ENCODE data around the gene SPECC1L.
"Not testable (repeated sequence)": the region's sequence is repeated elsewhere in the genome, so short reads cannot be mapped to it uniquely, and the experiment has no call there.

SPECC1L gene

GRCh38 chr22:24310969-24311368, 40.3 kb downstream of the SPECC1L start:
- Mint-ChIP-seq H3K4me1 (ENCODE audit: low read depth) (peaks cover 11% of the 10 kb centered on the region), H3K9me3 (peaks cover 4% of the 10 kb centered on the region), H3K4me3 (no peak overlapping the region), H3K27ac (no peak overlapping the region), H3K36me3 (ENCODE audit: low read depth) (peaks cover 45% of the 10 kb centered on the region), H3K27me3 (ENCODE audit: low read depth) (no peaks in the 10 kb centered on the region)
- no peak for DNase-seq (ENCODE audit: low spot score)

GRCh38 chr22:24315367-24315966, 44.8 kb downstream of the SPECC1L start:
- Mint-ChIP-seq H3K9me3 (no peaks in the 10 kb centered on the region), H3K4me1 (ENCODE audit: low read depth) (peaks cover 3% of the 10 kb centered on the region), H3K27ac (no peak overlapping the region), H3K4me3 (no peak overlapping the region), H3K36me3 (ENCODE audit: low read depth) (peaks cover 26% of the 10 kb centered on the region), H3K27me3 (ENCODE audit: low read depth) (no peaks in the 10 kb centered on the region)
- no peak for DNase-seq (ENCODE audit: low spot score)

GRCh38 chr22:24316264-24316663, 45.6 kb downstream of the SPECC1L start:
- H3K4me1 Mint-ChIP-seq (ENCODE audit: low read depth); DNase-seq (ENCODE audit: low spot score); H3K27ac Mint-ChIP-seq; H3K9me3 Mint-ChIP-seq; H3K27me3 Mint-ChIP-seq (ENCODE audit: low read depth); H3K4me3 Mint-ChIP-seq: not testable (repeated sequence)
- H3K36me3 Mint-ChIP-seq (ENCODE audit: low read depth): peaks cover 28% of the 10 kb centered on the region

GRCh38 chr22:24317511-24317910, 46.9 kb downstream of the SPECC1L start:
- H3K4me3 Mint-ChIP-seq; H3K9me3 Mint-ChIP-seq; H3K27me3 Mint-ChIP-seq (ENCODE audit: low read depth); H3K4me1 Mint-ChIP-seq (ENCODE audit: low read depth); DNase-seq (ENCODE audit: low spot score); H3K27ac Mint-ChIP-seq: not testable (repeated sequence)
- H3K36me3 Mint-ChIP-seq (ENCODE audit: low read depth): peaks cover 37% of the 10 kb centered on the region

GRCh38 chr22:24319451-24319850, 48.8 kb downstream of the SPECC1L start:
- H3K9me3 Mint-ChIP-seq: no peaks in the 10 kb centered on the region
- H3K27me3 Mint-ChIP-seq (ENCODE audit: low read depth): no peaks in the 10 kb centered on the region
- H3K27ac Mint-ChIP-seq: no peak overlapping the region
- no peak overlapping the region for H3K4me3 Mint-ChIP-seq
- peaks cover 35% of the 10 kb centered on the region for H3K36me3 Mint-ChIP-seq (ENCODE audit: low read depth)
- no peak for DNase-seq (ENCODE audit: low spot score)
- peaks cover 7% of the 10 kb centered on the region for H3K4me1 Mint-ChIP-seq (ENCODE audit: low read depth)

- peaks cover 27% of the 10 kb centered on the region for H3K36me3 Mint-ChIP-seq (ENCODE audit: low read depth)
- H3K4me1 Mint-ChIP-seq (ENCODE audit: low read depth): peaks cover 16% of the 10 kb centered on the region
- no peak for DNase-seq (ENCODE audit: low spot score)
- no peaks in the 10 kb centered on the region for H3K9me3 Mint-ChIP-seq
- no peak overlapping the region for H3K4me3 Mint-ChIP-seq
- H3K27ac Mint-ChIP-seq: no peak overlapping the region
- H3K27me3 Mint-ChIP-seq (ENCODE audit: low read depth): no peaks in the 10 kb centered on the region
Observed at GRCh38 chr22:24321999-24322398, 51.4 kb downstream of the SPECC1L start.

GRCh38 chr22:24322522-24322921, 51.9 kb downstream of the SPECC1L start:
- peaks cover 27% of the 10 kb centered on the region for H3K36me3 Mint-ChIP-seq (ENCODE audit: low read depth)
- DNase-seq (ENCODE audit: low spot score): no peak
- H3K4me3 Mint-ChIP-seq: no peak overlapping the region
- H3K4me1 Mint-ChIP-seq (ENCODE audit: low read depth): peaks cover 16% of the 10 kb centered on the region
- no peak overlapping the region for H3K27ac Mint-ChIP-seq
- H3K27me3 Mint-ChIP-seq (ENCODE audit: low read depth): no peaks in the 10 kb centered on the region
- H3K9me3 Mint-ChIP-seq: no peaks in the 10 kb centered on the region

GRCh38 chr22:24323233-24323632, 52.6 kb downstream of the SPECC1L start:
- Mint-ChIP-seq H3K4me3 (no peak overlapping the region), H3K27me3 (ENCODE audit: low read depth) (no peaks in the 10 kb centered on the region), H3K27ac (no peak overlapping the region), H3K4me1 (ENCODE audit: low read depth) (peaks cover 16% of the 10 kb centered on the region), H3K36me3 (ENCODE audit: low read depth) (peaks cover 31% of the 10 kb centered on the region), H3K9me3 (no peaks in the 10 kb centered on the region)
- DNase-seq (ENCODE audit: low spot score): no peak

GRCh38 chr22:24323695-24324094, 53.1 kb downstream of the SPECC1L start:
- Mint-ChIP-seq H3K4me1 (ENCODE audit: low read depth) (peaks cover 17% of the 10 kb centered on the region), H3K27ac (no peak overlapping the region), H3K36me3 (ENCODE audit: low read depth) (peaks cover 31% of the 10 kb centered on the region), H3K4me3 (no peak overlapping the region), H3K9me3 (no peaks in the 10 kb centered on the region), H3K27me3 (ENCODE audit: low read depth) (no peaks in the 10 kb centered on the region)
- no peak for DNase-seq (ENCODE audit: low spot score)

- H3K36me3 Mint-ChIP-seq (ENCODE audit: low read depth): peaks cover 29% of the 10 kb centered on the region
- H3K4me1 Mint-ChIP-seq (ENCODE audit: low read depth): peaks cover 19% of the 10 kb centered on the region
- H3K4me3 Mint-ChIP-seq: peak overlapping the region; percentile 33
- H3K27me3 Mint-ChIP-seq (ENCODE audit: low read depth): no peaks in the 10 kb centered on the region
- H3K27ac Mint-ChIP-seq: peak overlapping the region; percentile 62
- DNase-seq (ENCODE audit: low spot score): no peak
- no peaks in the 10 kb centered on the region for H3K9me3 Mint-ChIP-seq
Observed at GRCh38 chr22:24324137-24324536, 53.5 kb downstream of the SPECC1L start.

GRCh38 chr22:24325105-24325757, 54.6 kb downstream of the SPECC1L start:
- Mint-ChIP-seq H3K4me3 (peak overlapping the region; percentile 38), H3K27me3 (ENCODE audit: low read depth) (no peaks in the 10 kb centered on the region), H3K4me1 (ENCODE audit: low read depth) (peaks cover 26% of the 10 kb centered on the region), H3K36me3 (ENCODE audit: low read depth) (peaks cover 35% of the 10 kb centered on the region), H3K27ac (peak overlapping the region; percentile 33), H3K9me3 (no peaks in the 10 kb centered on the region)
- DNase-seq (ENCODE audit: low spot score): peak; percentile 17

GRCh38 chr22:24326266-24326665, 55.6 kb downstream of the SPECC1L start:
- H3K27ac Mint-ChIP-seq: no peak overlapping the region

GRCh38 chr22:24327832-24328231, 57.2 kb downstream of the SPECC1L start:
- DNase-seq (ENCODE audit: low spot score): no peak
- peaks cover 28% of the 10 kb centered on the region for H3K36me3 Mint-ChIP-seq (ENCODE audit: low read depth)

More at GRCh38 chr22:24326266-24326665, 55.6 kb downstream of the SPECC1L start:
- Mint-ChIP-seq H3K27me3 (ENCODE audit: low read depth) (no peaks in the 10 kb centered on the region), H3K4me3 (no peak overlapping the region), H3K36me3 (ENCODE audit: low read depth) (peaks cover 38% of the 10 kb centered on the region), H3K9me3 (no peaks in the 10 kb centered on the region), H3K4me1 (ENCODE audit: low read depth) (peaks cover 26% of the 10 kb centered on the region)
- no peak for DNase-seq (ENCODE audit: low spot score)

GRCh38 chr22:24329453-24329852, 58.8 kb downstream of the SPECC1L start:
- Mint-ChIP-seq H3K27ac (peak overlapping the region; percentile 36), H3K4me1 (ENCODE audit: low read depth) (peaks cover 22% of the 10 kb centered on the region), H3K36me3 (ENCODE audit: low read depth) (peaks cover 24% of the 10 kb centered on the region), H3K4me3 (no peak overlapping the region), H3K27me3 (ENCODE audit: low read depth) (no peaks in the 10 kb centered on the region), H3K9me3 (no peaks in the 10 kb centered on the region)
- no peak for DNase-seq (ENCODE audit: low spot score)

More at GRCh38 chr22:24327832-24328231, 57.2 kb downstream of the SPECC1L start:
- Mint-ChIP-seq H3K27ac (no peak overlapping the region), H3K4me1 (ENCODE audit: low read depth) (peaks cover 26% of the 10 kb centered on the region), H3K9me3 (no peaks in the 10 kb centered on the region), H3K27me3 (ENCODE audit: low read depth) (no peaks in the 10 kb centered on the region), H3K4me3 (no peak overlapping the region)

GRCh38 chr22:24330636-24331035, 60.0 kb downstream of the SPECC1L start:
- peaks cover 29% of the 10 kb centered on the region for H3K36me3 Mint-ChIP-seq (ENCODE audit: low read depth)
- no peak overlapping the region for H3K27ac Mint-ChIP-seq
- no peak for DNase-seq (ENCODE audit: low spot score)

More at GRCh38 chr22:24330636-24331035, 60.0 kb downstream of the SPECC1L start:
- Mint-ChIP-seq H3K4me1 (ENCODE audit: low read depth) (peaks cover 23% of the 10 kb centered on the region), H3K27me3 (ENCODE audit: low read depth) (no peaks in the 10 kb centered on the region), H3K4me3 (no peak overlapping the region), H3K9me3 (no peaks in the 10 kb centered on the region)

Data from T-helper 2 cell treated with Interferon-gamma antibody and Interleukin-4, amounts not matched to agents 5 μg/mL and 100 μg/mL, for 36 hours (primary cell).